PC-3 (cell line): ENCODE data around the gene ZNF407. TPM values are rescaled to one million over a fixed set of nuclear protein-coding genes. Genes with fewer than 3 reads are reported as not detected.

Source experiments
- ATAC-seq: fragments of 200-7000 bp; cut with Tn5 transposase; 2 replicates; pipeline ENCODE4 v1.9.1; 2020; ENCODE audit warnings: mild to moderate bottlenecking, moderate library complexity
- BruUV-seq: library from RNA; stranded (reverse); fragments of 400-500 nt; replicated peaks from 2 replicates; lab custom pipeline; 2021; lab: Mats Ljungman, UMichigan
- CTCF ChIA-PET: fragments of 300-600 bp; sonication (Branson Sonifier 250); formaldehyde crosslinking; loops from one replicate; lab custom pipeline; 2022; ENCODE audit warnings: antibody characterized with exemption; lab: Charles Lee
- POLR2A ChIA-PET: fragments of 300-600 bp; sonication (Branson Sonifier 250); formaldehyde crosslinking; loops from one replicate; lab custom pipeline; 2022; ENCODE audit warnings: antibody characterized with exemption; ENCODE audit not compliant: unreplicated experiment; lab: Charles Lee
- DNase-seq: peaks from one replicate; pipeline ENCODE4 v3.0.0-alpha.2; 2015
- H2AFZ ChIP-seq: fragments of 300-600 bp; sonication (generic); 2 replicates; pipeline ENCODE4 v1.6.0; 2016; ENCODE audit warnings: antibody characterized with exemption, low read length
- H3F3A ChIP-seq: fragments of 300-600 bp; sonication (generic); one replicate; pipeline ENCODE4 v1.6.0; 2017; ENCODE audit warnings: antibody characterized with exemption, low read length, control low read depth, mild to moderate bottlenecking; ENCODE audit not compliant: unreplicated experiment
- H3K27ac ChIP-seq: fragments of 300-600 bp; sonication (generic); 2 replicates; pipeline ENCODE4 v1.5.1; 2016; ENCODE audit warnings: mild to moderate bottlenecking, low read length
- H3K27me3 ChIP-seq: fragments of 300-600 bp; sonication (generic); 2 replicates; pipeline ENCODE4 v1.6.1; 2016; ENCODE audit warnings: low read length, mixed read lengths
- H3K36me3 ChIP-seq: fragments of 300-600 bp; sonication (generic); 2 replicates; pipeline ENCODE4 v1.6.1; 2016; ENCODE audit warnings: low read depth, mixed run types, low read length, mixed read lengths
- H3K4me1 ChIP-seq: fragments of 300-600 bp; sonication (generic); 2 replicates; pipeline ENCODE4 v1.5.1; 2016; ENCODE audit warnings: low read length; ENCODE audit not compliant: insufficient read depth
- H3K4me2 ChIP-seq: fragments of 300-600 bp; sonication (generic); 2 replicates; pipeline ENCODE4 v1.6.0; 2016; ENCODE audit warnings: low read length
- H3K4me3 ChIP-seq: fragments of 300-600 bp; sonication (generic); 2 replicates; pipeline ENCODE4 v1.5.1; 2016; ENCODE audit warnings: mild to moderate bottlenecking, low read length, mixed read lengths
- H3K79me2 ChIP-seq: fragments of 300-600 bp; sonication (generic); 2 replicates; pipeline ENCODE4 v1.6.1; 2017; ENCODE audit warnings: low read length, mixed read lengths
- H3K9ac ChIP-seq: fragments of 300-600 bp; sonication (generic); 2 replicates; pipeline ENCODE4 v1.6.0; 2016; ENCODE audit warnings: mild to moderate bottlenecking, low read length
- H3K9me2 ChIP-seq: fragments of 300-600 bp; sonication (generic); replicated peaks from 2 replicates; pipeline ENCODE4 v1.6.1; 2016; ENCODE audit warnings: mixed run types, low read length, mixed read lengths
- H3K9me3 ChIP-seq: fragments of 300-600 bp; sonication (generic); 2 replicates; pipeline ENCODE4 v1.6.1; 2016; ENCODE audit warnings: low read length, mixed read lengths
- H4K20me1 ChIP-seq: fragments of 300-600 bp; sonication (generic); 2 replicates; pipeline ENCODE4 v1.6.1; 2016; ENCODE audit warnings: low read length, mixed read lengths
- CTCF ChIP-seq: fragments of 300-600 bp; sonication (generic); conservative IDR thresholded peaks from 2 replicates; pipeline ENCODE4 v1.5.1; 2017; ENCODE audit warnings: antibody characterized with exemption, low read depth, mild to moderate bottlenecking, low read length
- EZH2 ChIP-seq: fragments of 300-600 bp; sonication (generic); IDR thresholded peaks from one replicate; pipeline ENCODE4 v1.6.1; 2017; ENCODE audit warnings: antibody characterized with exemption, mild to moderate bottlenecking, low read length; ENCODE audit not compliant: unreplicated experiment
- EZH2phosphoT487 ChIP-seq: fragments of 300-600 bp; sonication (generic); IDR thresholded peaks from 2 replicates; pipeline ENCODE4 v1.6.1; 2018; ENCODE audit warnings: mild to moderate bottlenecking, antibody characterized with exemption, low read length, borderline replicate concordance
- intact Hi-C: fragments of 100-400 bp; cut with micrococcal nuclease; formaldehyde crosslinking; loops from 2 replicates; pipeline ENCODE4 v1.9.0; 2023
- total RNA-seq: library from RNA; depleted of rRNA; stranded (reverse); fragments of >200 nt; gene quantifications from 2 replicates; pipeline ENCODE4 v1.2.3, GENCODE V29; 2014

ZNF407 gene
- total RNA-seq, 1 experiment from 2014 or later: 9.3 TPM

DNA sequence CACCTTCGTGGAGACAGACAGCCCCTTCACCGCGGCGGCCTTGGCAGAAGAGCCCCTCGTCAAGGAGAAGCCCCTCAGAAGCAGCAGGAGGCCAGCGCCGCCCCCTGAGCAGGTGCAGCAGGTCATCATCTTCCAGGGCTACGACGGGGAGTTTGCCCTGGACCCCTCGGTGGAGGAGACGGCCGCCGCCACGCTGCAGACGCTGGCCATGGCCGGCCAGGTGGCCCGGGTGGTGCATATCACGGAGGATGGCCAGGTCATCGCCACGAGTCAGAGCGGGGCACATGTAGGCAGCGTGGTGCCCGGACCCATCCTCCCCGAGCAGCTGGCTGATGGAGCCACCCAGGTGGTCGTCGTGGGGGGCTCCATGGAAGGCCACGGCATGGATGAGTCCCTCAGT lies 465.5 kb downstream of the ZNF407 start:
- Histone ChIP-seq H3K79me2 (no peaks in the 10 kb centered on the region), H3F3A (no peaks in the 10 kb centered on the region), H3K9me2 (no peaks in the 10 kb centered on the region), H3K4me2 (no peak overlapping the region), H3K4me1 (no peaks in the 10 kb centered on the region), H2AFZ (no peak overlapping the region), H3K36me3 (no peaks in the 10 kb centered on the region), H3K27me3 (no peaks in the 10 kb centered on the region), H3K27ac (no peak overlapping the region), H3K9me3 (no peaks in the 10 kb centered on the region), H4K20me1 (no peaks in the 10 kb centered on the region), H3K9ac (no peak overlapping the region), H3K4me3 (no peak overlapping the region)
- intact Hi-C loops: no loop called here
- TF ChIP-seq CTCF (no peak), EZH2phosphoT487 (no peak), EZH2 (no peak)
- DNase-seq: no peak
- ChIA-PET POLR2A (no interaction called here), CTCF (no interaction called here)
- ATAC-seq: no peak
- BruUV-seq: no TSS peak

DNA sequence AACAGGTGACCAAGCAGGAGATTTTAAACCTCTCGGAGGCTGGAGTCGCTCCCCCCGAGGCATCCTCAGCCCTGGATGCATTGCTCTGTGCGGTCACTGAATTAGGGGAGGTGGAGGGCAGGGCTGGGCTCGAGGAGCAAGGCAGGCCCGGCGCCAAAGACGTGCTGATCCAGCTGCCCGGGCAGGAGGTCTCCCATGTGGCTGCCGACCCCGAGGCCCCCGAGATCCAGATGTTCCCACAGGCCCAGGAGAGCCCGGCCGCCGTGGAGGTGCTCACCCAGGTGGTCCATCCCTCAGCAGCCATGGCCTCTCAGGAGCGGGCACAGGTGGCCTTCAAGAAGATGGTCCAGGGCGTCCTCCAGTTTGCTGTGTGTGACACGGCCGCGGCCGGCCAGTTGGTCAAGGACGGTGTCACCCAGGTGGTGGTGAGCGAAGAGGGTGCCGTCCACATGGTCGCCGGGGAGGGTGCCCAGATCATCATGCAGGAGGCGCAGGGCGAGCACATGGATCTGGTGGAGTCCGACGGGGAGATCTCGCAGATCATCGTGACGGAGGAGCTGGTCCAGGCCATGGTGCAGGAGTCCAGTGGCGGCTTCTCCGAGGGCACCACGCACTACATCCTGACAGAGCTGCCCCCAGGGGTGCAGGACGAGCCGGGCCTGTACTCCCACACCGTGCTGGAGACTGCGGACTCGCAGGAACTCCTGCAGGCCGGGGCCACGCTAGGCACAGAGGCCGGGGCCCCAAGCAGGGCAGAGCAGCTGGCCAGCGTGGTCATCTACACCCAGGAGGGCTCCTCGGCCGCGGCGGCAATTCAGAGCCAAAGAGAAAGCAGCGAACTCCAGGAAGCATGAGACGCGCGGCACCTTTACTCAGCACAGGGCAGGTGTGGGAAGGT lies 466.2 kb downstream of the ZNF407 start:
- no peak for DNase-seq
- no peaks in the 10 kb centered on the region for H3K9me2 ChIP-seq
- intact Hi-C loops: no loop called here
- no peaks in the 10 kb centered on the region for H4K20me1 ChIP-seq
- no peak overlapping the region for H3K27ac ChIP-seq
- H3K79me2 ChIP-seq: no peaks in the 10 kb centered on the region
- H3K36me3 ChIP-seq: no peaks in the 10 kb centered on the region
- H3K9ac ChIP-seq: no peak overlapping the region
- TF ChIP-seq EZH2: no peak
- no peak for TF ChIP-seq CTCF
- TF ChIP-seq EZH2phosphoT487: no peak
- H3K27me3 ChIP-seq: no peaks in the 10 kb centered on the region
- no peaks in the 10 kb centered on the region for H3F3A ChIP-seq
- no peaks in the 10 kb centered on the region for H3K9me3 ChIP-seq
- no TSS peak for BruUV-seq
- ATAC-seq: no peak
- ChIA-PET POLR2A (no interaction called here), CTCF (no interaction called here)
- no peak overlapping the region for H2AFZ ChIP-seq
- no peak overlapping the region for H3K4me3 ChIP-seq
- no peak overlapping the region for H3K4me2 ChIP-seq
- H3K4me1 ChIP-seq: no peaks in the 10 kb centered on the region

DNA sequence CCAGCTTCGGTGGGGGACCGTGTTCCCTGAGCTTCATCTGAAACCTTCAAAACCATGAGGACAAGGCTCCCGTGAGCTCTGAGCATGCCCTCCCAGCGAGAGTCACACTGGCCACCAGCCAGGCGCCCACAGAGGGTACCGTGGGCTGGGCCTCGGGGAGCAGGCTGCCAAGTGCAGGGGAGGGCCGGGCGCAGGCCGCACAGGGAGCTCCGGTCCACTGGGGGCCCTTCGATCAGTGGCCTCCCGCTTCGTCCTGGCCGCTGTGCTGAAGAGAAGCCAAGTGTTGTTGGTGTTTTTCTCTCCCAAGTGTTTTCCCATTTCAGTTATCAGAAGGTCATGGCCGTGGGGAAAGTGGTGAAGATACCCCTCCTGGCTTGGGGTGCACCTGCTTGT lies 466.8 kb downstream of the ZNF407 start:
- no peaks in the 10 kb centered on the region for H3F3A ChIP-seq
- H3K4me3 ChIP-seq: no peak overlapping the region
- ATAC-seq (no peak), DNase-seq (no peak)
- no peaks in the 10 kb centered on the region for H3K36me3 ChIP-seq
- intact Hi-C loops: no loop called here
- ChIA-PET CTCF (no interaction called here), POLR2A (no interaction called here)
- H3K4me2 ChIP-seq: no peak overlapping the region
- H4K20me1 ChIP-seq: no peaks in the 10 kb centered on the region
- no TSS peak for BruUV-seq
- H3K4me1 ChIP-seq: peaks cover under 1% of the 10 kb centered on the region; the same call in 1 of the 2 replicates
- no peaks in the 10 kb centered on the region for H3K79me2 ChIP-seq
- TF ChIP-seq EZH2phosphoT487: no peak
- TF ChIP-seq EZH2: no peak
- TF ChIP-seq CTCF: no peak
- H3K9me3 ChIP-seq: no peaks in the 10 kb centered on the region
- H3K27ac ChIP-seq: no peak overlapping the region
- no peak overlapping the region for H3K9ac ChIP-seq
- H3K27me3 ChIP-seq: no peaks in the 10 kb centered on the region
- H2AFZ ChIP-seq: no peak overlapping the region
- H3K9me2 ChIP-seq: no peaks in the 10 kb centered on the region
